Measurements from ENCODE around the gene NOVA1.

DNA sequence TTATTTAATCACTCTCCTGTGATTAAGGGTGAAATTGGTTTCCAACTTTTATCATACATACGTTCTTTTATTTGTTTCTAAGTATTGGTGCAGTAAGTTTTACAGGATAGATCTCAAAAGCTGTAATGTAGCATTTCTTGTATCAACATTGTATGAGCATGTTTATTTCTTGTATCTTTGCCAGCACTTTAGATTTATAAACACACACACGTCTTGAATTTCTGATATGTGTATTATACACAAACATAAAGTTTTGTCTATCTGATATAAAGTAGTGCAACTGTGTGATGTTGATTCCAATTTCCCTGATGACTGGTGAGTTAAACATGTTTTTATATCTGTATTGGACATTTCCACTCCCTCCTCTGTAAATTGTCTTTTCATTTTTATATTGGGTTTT, 134.7 kb downstream of the NOVA1 start:
- TF ChIP-seq EP300 (IDR thresholded peaks at IDR 0.05) (no peak), POLR2A (IDR thresholded peaks at IDR 0.05) (no peak)

Data from ovary (tissue), 1 donor.